Keratinocyte (primary cell): Measurements from ENCODE around the gene DLX6. TPM values are rescaled to one million over a fixed set of nuclear protein-coding genes. Genes with fewer than 3 reads are reported as not detected.

Source experiments
- DNase-seq: peaks from one replicate; pipeline ENCODE4 v3.0.0-alpha.2; 2011; ENCODE audit warnings: low read depth, missing footprints, low spot score
- FAIRE-seq: peaks from 2 replicates; lab custom pipeline; 2011; peaks lifted over from hg19 to GRCh38; lab: Jason Lieb, UNC
- H2AFZ ChIP-seq: 2 replicates; pipeline ENCODE4 v1.6.0; 2012; ENCODE audit warnings: low read length, control low read depth, inconsistent platforms; ENCODE audit not compliant: control insufficient read depth
- H3K27ac ChIP-seq: 2 replicates; pipeline ENCODE4 v1.5.1; 2011; ENCODE audit warnings: low read length; ENCODE audit not compliant: control insufficient read depth, insufficient read depth
- H3K27me3 ChIP-seq: 3 replicates; pipeline ENCODE4 v1.6.0; 2011; ENCODE audit warnings: low read length; ENCODE audit not compliant: control insufficient read depth, insufficient read depth; ENCODE audit errors: extremely low read depth
- H3K36me3 ChIP-seq, 2 experiments: 2 replicates in 1 of 2; 3 replicates in 1 of 2; pipeline ENCODE4 v1.5.1; 2011; ENCODE audit warnings: low read length in 2 of 2, mild to moderate bottlenecking in 1 of 2; ENCODE audit not compliant: control insufficient read depth in 2 of 2, insufficient read depth in 2 of 2; ENCODE audit errors: extremely low read depth in 1 of 2
- H3K4me1 ChIP-seq: 3 replicates; pipeline ENCODE4 v1.5.1; 2011; ENCODE audit warnings: low read length; ENCODE audit not compliant: control insufficient read depth, insufficient read depth; ENCODE audit errors: extremely low read depth
- H3K4me2 ChIP-seq: 3 replicates; pipeline ENCODE4 v1.6.0; 2011; ENCODE audit warnings: low read depth, low read length; ENCODE audit not compliant: control insufficient read depth, insufficient read depth; ENCODE audit errors: extremely low read depth
- H3K4me3 ChIP-seq, 3 experiments: fragments of 200-600 bp in 1 of 3; sonication (generic) in 1 of 3; 2 replicates in 2 of 3; 3 replicates in 1 of 3; pipeline ENCODE4 v1.5.1; 2011 to 2016; ENCODE audit warnings: low read length in 3 of 3, mild to moderate bottlenecking in 3 of 3, control low read depth in 2 of 3, inconsistent platforms in 1 of 3, low read depth in 1 of 3, mixed read lengths in 1 of 3, mixed run types in 1 of 3, moderate library complexity in 1 of 3; ENCODE audit not compliant: control insufficient read depth in 2 of 3, insufficient read depth in 2 of 3; ENCODE audit errors: extremely low read depth in 1 of 3
- H3K79me2 ChIP-seq: 2 replicates; pipeline ENCODE4 v1.6.0; 2012; ENCODE audit warnings: low read length; ENCODE audit not compliant: control insufficient read depth, insufficient read depth
- H3K9ac ChIP-seq: 3 replicates; pipeline ENCODE4 v1.6.0; 2011; ENCODE audit warnings: low read length; ENCODE audit not compliant: control insufficient read depth, insufficient read depth; ENCODE audit errors: extremely low read depth
- H3K9me1 ChIP-seq: 3 replicates; pipeline ENCODE4 v1.6.0; 2011; ENCODE audit warnings: low read length; ENCODE audit not compliant: control insufficient read depth, insufficient read depth; ENCODE audit errors: extremely low read depth
- H3K9me3 ChIP-seq: 2 replicates; pipeline ENCODE4 v1.5.1; 2012; ENCODE audit warnings: low read depth, low read length; ENCODE audit not compliant: control insufficient read depth
- H4K20me1 ChIP-seq: 3 replicates; pipeline ENCODE4 v1.6.0; 2011; ENCODE audit warnings: low read length; ENCODE audit not compliant: control insufficient read depth, insufficient read depth; ENCODE audit errors: extremely low read depth
- EZH2 ChIP-seq: IDR thresholded peaks from one replicate; pipeline ENCODE4 v1.6.1; 2012; ENCODE audit warnings: inconsistent platforms, mild to moderate bottlenecking, low read length, moderate library complexity
- dilution Hi-C: fragments of 300-500 bp; cut with MboI; formaldehyde crosslinking; loops from one replicate; pipeline ENCODE4 v1.7.0; 2020; ENCODE audit warnings: low sequenced_read_pairs; ENCODE audit not compliant: extremely low pct_ligation_motif_present
- polyA plus RNA-seq, 5 experiments: library from polyadenylated mRNA; depleted of rRNA in 3 of 5; stranded (reverse) in 3 of 5; stranded (forward) in 1 of 5; unstranded in 1 of 5; fragments of >200 nt; gene quantifications; 1 replicate in 1 of 5; 2 replicates in 3 of 5; 3 replicates in 1 of 5; pipeline versions ENCODE4 v1.2.1 to v1.2.3, GENCODE V29; 2011 to 2012; ENCODE audit warnings: missing spikeins in 2 of 5, low read depth in 1 of 5, low replicate concordance in 1 of 5
- TF ChIP-seq, protein P1 (sequence below), 3 experiments: IDR thresholded peaks in 1 of 3; conservative IDR thresholded peaks in 1 of 3; optimal IDR thresholded peaks in 1 of 3; 2 replicates in 2 of 3; 3 replicates in 1 of 3; pipeline versions ENCODE3 to v1.5.1; 2011; ENCODE audit warnings: low read length in 3 of 3, mild to moderate bottlenecking in 3 of 3, moderate library complexity in 2 of 3, control low read depth in 1 of 3, inconsistent platforms in 1 of 3; ENCODE audit not compliant: insufficient read depth in 2 of 3; ENCODE audit errors: extremely low read depth in 1 of 3

DLX6 gene
- polyA plus RNA-seq, 1 donor (not counting 4 experiments of a cell fraction or from before 2014, with no cell fraction given): 0.05 TPM

DNA sequence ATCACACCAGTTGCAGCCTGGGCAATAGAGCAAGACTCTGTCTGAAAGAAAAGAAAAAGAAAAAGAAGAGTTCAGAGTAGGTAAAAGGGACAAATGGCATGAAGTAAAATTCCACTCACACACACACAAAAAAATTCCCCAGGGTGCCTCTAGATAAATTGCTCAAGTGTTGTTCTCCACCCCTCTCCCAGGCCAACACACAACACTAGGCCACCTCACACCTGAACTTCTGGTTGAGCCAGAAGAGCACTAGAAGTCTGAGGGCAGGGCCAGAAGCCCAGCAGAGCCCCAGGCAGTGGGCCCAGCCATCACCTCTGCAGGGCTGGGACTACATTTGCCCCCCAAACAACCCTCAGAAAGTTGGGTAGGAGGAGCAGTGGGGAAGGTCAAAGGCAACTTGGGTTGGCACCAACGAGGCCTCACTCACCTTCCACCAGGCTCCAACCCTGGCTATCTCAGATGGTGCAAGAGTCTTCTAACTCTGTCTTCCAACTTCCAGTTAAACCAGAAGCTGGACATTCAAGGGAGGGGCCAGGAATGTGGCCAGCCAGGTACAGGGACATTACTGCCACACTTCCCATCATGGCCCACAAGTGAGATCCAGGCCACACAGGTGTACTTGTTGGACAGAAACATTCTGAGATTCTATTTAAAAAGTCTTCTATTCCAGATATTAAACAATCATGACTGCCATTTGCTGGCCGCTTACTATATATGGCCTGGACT lies 25.6 kb upstream of the DLX6 start:
- TF ChIP-seq, protein P1, sequence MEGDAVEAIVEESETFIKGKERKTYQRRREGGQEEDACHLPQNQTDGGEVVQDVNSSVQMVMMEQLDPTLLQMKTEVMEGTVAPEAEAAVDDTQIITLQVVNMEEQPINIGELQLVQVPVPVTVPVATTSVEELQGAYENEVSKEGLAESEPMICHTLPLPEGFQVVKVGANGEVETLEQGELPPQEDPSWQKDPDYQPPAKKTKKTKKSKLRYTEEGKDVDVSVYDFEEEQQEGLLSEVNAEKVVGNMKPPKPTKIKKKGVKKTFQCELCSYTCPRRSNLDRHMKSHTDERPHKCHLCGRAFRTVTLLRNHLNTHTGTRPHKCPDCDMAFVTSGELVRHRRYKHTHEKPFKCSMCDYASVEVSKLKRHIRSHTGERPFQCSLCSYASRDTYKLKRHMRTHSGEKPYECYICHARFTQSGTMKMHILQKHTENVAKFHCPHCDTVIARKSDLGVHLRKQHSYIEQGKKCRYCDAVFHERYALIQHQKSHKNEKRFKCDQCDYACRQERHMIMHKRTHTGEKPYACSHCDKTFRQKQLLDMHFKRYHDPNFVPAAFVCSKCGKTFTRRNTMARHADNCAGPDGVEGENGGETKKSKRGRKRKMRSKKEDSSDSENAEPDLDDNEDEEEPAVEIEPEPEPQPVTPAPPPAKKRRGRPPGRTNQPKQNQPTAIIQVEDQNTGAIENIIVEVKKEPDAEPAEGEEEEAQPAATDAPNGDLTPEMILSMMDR (optimal IDR thresholded peaks at IDR 0.05 in 1 of 3, IDR thresholded peaks at IDR 0.05 in 1 of 3, conservative IDR thresholded peaks at IDR 0.05 in 1 of 3; ENCODE audit: extremely low read depth in 1 of 3, insufficient read depth in 2 of 3, low read length in 3 of 3): no peak
- no peak for TF ChIP-seq EZH2
- no peak for FAIRE-seq

DNA sequence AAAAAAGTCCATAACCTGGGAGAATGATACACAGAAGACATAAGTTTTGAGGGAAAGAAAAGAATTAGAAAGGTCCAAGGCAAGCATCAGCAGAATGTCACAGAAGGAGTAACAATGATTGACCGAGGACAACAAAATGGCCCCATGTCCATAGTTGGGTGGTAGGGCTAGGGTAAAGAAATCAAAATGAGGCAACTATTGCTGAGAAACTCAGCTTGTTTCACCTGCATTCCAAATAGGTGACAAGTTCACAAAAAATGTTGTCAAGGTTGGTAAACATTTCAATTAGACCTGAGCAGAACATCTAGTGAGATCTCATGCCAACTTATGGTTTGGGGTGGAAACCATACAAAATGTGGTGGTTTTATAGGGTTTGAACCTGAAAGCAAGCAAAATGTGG lies 22.8 kb upstream of the DLX6 start:
- H3K27me3 ChIP-seq: no peaks in the 10 kb centered on the region
- H3K9me3 ChIP-seq: no peaks in the 10 kb centered on the region
- dilution Hi-C loops: no loop called here
- no peak overlapping the region for H3K27ac ChIP-seq
- DNase-seq (no peak), FAIRE-seq (no peak)
- H3K4me3 ChIP-seq: no peak overlapping the region
- H3K9ac ChIP-seq: no peak overlapping the region
- H4K20me1 ChIP-seq: no peaks in the 10 kb centered on the region
- H2AFZ ChIP-seq: no peak overlapping the region
- H3K4me2 ChIP-seq: no peak overlapping the region
- peaks cover 4% of the 10 kb centered on the region for H3K4me1 ChIP-seq
- no peak for TF ChIP-seq EZH2
- TF ChIP-seq, protein P1 (optimal IDR thresholded peaks at IDR 0.05 in 1 of 3, IDR thresholded peaks at IDR 0.05 in 1 of 3, conservative IDR thresholded peaks at IDR 0.05 in 1 of 3; ENCODE audit: extremely low read depth in 1 of 3, insufficient read depth in 2 of 3, low read length in 3 of 3): no peak
- H3K36me3 ChIP-seq: no peaks in the 10 kb centered on the region
- no peaks in the 10 kb centered on the region for H3K79me2 ChIP-seq
- no peaks in the 10 kb centered on the region for H3K9me1 ChIP-seq

More for the DNA sequence above, 25.6 kb upstream of the DLX6 start:
- Histone ChIP-seq H3K9me1 (no peaks in the 10 kb centered on the region), H3K27me3 (no peaks in the 10 kb centered on the region), H2AFZ (no peak overlapping the region), H3K4me1 (peaks cover 4% of the 10 kb centered on the region), H4K20me1 (no peaks in the 10 kb centered on the region), H3K9me3 (no peaks in the 10 kb centered on the region), H3K4me3 (no peak overlapping the region), H3K79me2 (no peaks in the 10 kb centered on the region), H3K27ac (no peak overlapping the region), H3K36me3 (no peaks in the 10 kb centered on the region), H3K9ac (no peak overlapping the region), H3K4me2 (no peak overlapping the region)
- dilution Hi-C loops: no loop called here
- DNase-seq: no peak
